Neuronal stem cell (in vitro differentiated cells): ENCODE results near the gene DMD.

Source experiments
- DNase-seq: peaks from one replicate; pipeline ENCODE4 v3.0.0-alpha.2; 2013; ENCODE audit warnings: low spot score
- H2AFZ ChIP-seq: one replicate; pipeline ENCODE4 v1.6.1; 2013; ENCODE audit warnings: mild to moderate bottlenecking, low read length, inconsistent platforms
- H2AK5ac ChIP-seq: 2 replicates; pipeline ENCODE4 v1.6.1; 2013; ENCODE audit warnings: low read depth, mild to moderate bottlenecking, inconsistent platforms, low read length, moderate library complexity, mixed read lengths
- H2BK120ac ChIP-seq: 2 replicates; pipeline ENCODE4 v1.6.1; 2013; ENCODE audit warnings: low read depth, mild to moderate bottlenecking, inconsistent platforms, low read length, moderate library complexity, mixed read lengths
- H2BK12ac ChIP-seq: one replicate; pipeline ENCODE4 v1.6.1; 2013; ENCODE audit warnings: low read length, inconsistent platforms
- H2BK15ac ChIP-seq: 2 replicates; pipeline ENCODE4 v1.6.1; 2013; ENCODE audit warnings: mild to moderate bottlenecking, low read length, inconsistent platforms, mixed read lengths
- H2BK5ac ChIP-seq: one replicate; pipeline ENCODE4 v1.6.1; 2013; ENCODE audit warnings: inconsistent platforms, mild to moderate bottlenecking, low read length, moderate library complexity
- H3K14ac ChIP-seq: one replicate; pipeline ENCODE4 v1.6.1; 2013; ENCODE audit warnings: low read length, inconsistent platforms
- H3K18ac ChIP-seq: 2 replicates; pipeline ENCODE4 v1.6.1; 2013; ENCODE audit warnings: low read length, inconsistent platforms
- H3K23ac ChIP-seq: 2 replicates; pipeline ENCODE4 v1.6.1; 2013; ENCODE audit warnings: low read depth, mild to moderate bottlenecking, mixed read lengths, low read length, inconsistent platforms; ENCODE audit not compliant: poor library complexity
- H3K27ac ChIP-seq: replicated peaks from 3 replicates; pipeline ENCODE4 v1.5.1; 2013; ENCODE audit warnings: low read length, inconsistent platforms
- H3K27me3 ChIP-seq, 3 experiments: 2 replicates each; pipeline ENCODE4 v1.6.1; 2013; ENCODE audit warnings: low read length in 3 of 3, mild to moderate bottlenecking in 2 of 3, inconsistent platforms in 1 of 3, low read depth in 1 of 3, mixed read lengths in 1 of 3, moderate library complexity in 1 of 3; ENCODE audit not compliant: control insufficient read depth in 3 of 3, insufficient read depth in 3 of 3
- H3K36me3 ChIP-seq, 2 donors: replicated peaks in 1 of 2; 2 replicates each; pipeline ENCODE4 v1.6.1; 2013; ENCODE audit warnings: low read length in 2 of 2; ENCODE audit not compliant: control insufficient read depth in 2 of 2, insufficient read depth in 2 of 2
- H3K4ac ChIP-seq: 2 replicates; pipeline ENCODE4 v1.6.1; 2013; ENCODE audit warnings: inconsistent platforms, mild to moderate bottlenecking, low read length, moderate library complexity
- H3K4me1 ChIP-seq, 2 donors: 1 replicate in 1 of 2; 2 replicates in 1 of 2; pipeline ENCODE4 v1.6.1; 2013; ENCODE audit warnings: low read length in 2 of 2, low read depth in 1 of 2; ENCODE audit not compliant: control insufficient read depth in 2 of 2, insufficient read depth in 1 of 2
- H3K4me2 ChIP-seq: one replicate; pipeline ENCODE4 v1.6.1; 2013; ENCODE audit warnings: mild to moderate bottlenecking, low read length, inconsistent platforms; ENCODE audit not compliant: insufficient read depth, poor library complexity, severe bottlenecking
- H3K4me3 ChIP-seq, 2 donors: 2 replicates each; pipeline ENCODE4 v1.5.1; 2013; ENCODE audit warnings: low read length in 2 of 2, mild to moderate bottlenecking in 2 of 2, inconsistent platforms in 1 of 2, moderate library complexity in 1 of 2
- H3K79me1 ChIP-seq: one replicate; pipeline ENCODE4 v1.6.1; 2013; ENCODE audit warnings: low read depth, mild to moderate bottlenecking, inconsistent platforms, low read length, moderate library complexity
- H3K9ac ChIP-seq: one replicate; pipeline ENCODE4 v1.6.1; 2013; ENCODE audit warnings: mild to moderate bottlenecking, low read depth, low read length, inconsistent platforms; ENCODE audit not compliant: poor library complexity
- H3K9me3 ChIP-seq, 2 donors: replicated peaks in 1 of 2; 2 replicates each; pipeline versions ENCODE3 to v1.6.1; 2013; ENCODE audit warnings: low read length in 2 of 2, mild to moderate bottlenecking in 2 of 2, inconsistent platforms in 1 of 2, low read depth in 1 of 2, mixed read lengths in 1 of 2, moderate library complexity in 1 of 2; ENCODE audit not compliant: control insufficient read depth in 2 of 2, insufficient read depth in 1 of 2
- H4K8ac ChIP-seq: one replicate; pipeline ENCODE4 v1.6.1; 2013; ENCODE audit warnings: low read depth, mild to moderate bottlenecking, inconsistent platforms, low read length, moderate library complexity
- H4K91ac ChIP-seq: one replicate; pipeline ENCODE4 v1.6.1; 2013; ENCODE audit warnings: low read length, low read depth, mild to moderate bottlenecking, inconsistent platforms; ENCODE audit not compliant: poor library complexity
- WGBS, 2 donors: extraction: QIAGEN DNeasy Blood & Tissue Kit; methylation state at CpG; one replicate each; pipeline ENCODE4 v1.1.7; 2013; ENCODE audit warnings: missing lambda C conversion rate in 2 of 2, mixed read lengths in 1 of 2; ENCODE audit not compliant: insufficient read length in 2 of 2, insufficient replicate concordance in 1 of 2; ENCODE audit errors: extremely low coverage in 2 of 2; 5-methylcytosine and 5-hydroxymethylcytosine counted together

Gene DMD

GRCh38 chrX:32137525-32137924 is 1073.8 kb downstream of the DMD start:
- Histone ChIP-seq H2AK5ac (no peak overlapping the region), H4K91ac (no peak overlapping the region), H2BK120ac (no peak overlapping the region), H3K9me3 (no peaks in the 10 kb centered on the region), H4K8ac (no peak overlapping the region), H2BK5ac (no peak overlapping the region), H3K4me1 (no peaks in the 10 kb centered on the region), H2BK12ac (no peak overlapping the region), H3K4me2 (no peak overlapping the region), H2BK15ac (no peak overlapping the region), H3K4me3 (no peak overlapping the region), H3K18ac (no peak overlapping the region), H3K27me3 (no peaks in the 10 kb centered on the region), H3K27ac (no peak overlapping the region), H3K9ac (no peak overlapping the region), H3K79me1 (peaks cover 2% of the 10 kb centered on the region), H3K23ac (no peak overlapping the region), H3K14ac (no peak overlapping the region), H2AFZ (no peak overlapping the region), H3K36me3 (no peaks in the 10 kb centered on the region), H3K4ac (no peak overlapping the region)
- no CpG with 5 or more reads among the region's 2 CpGs for WGBS, 2 donors
- peak; percentile 9 for DNase-seq

DNA sequence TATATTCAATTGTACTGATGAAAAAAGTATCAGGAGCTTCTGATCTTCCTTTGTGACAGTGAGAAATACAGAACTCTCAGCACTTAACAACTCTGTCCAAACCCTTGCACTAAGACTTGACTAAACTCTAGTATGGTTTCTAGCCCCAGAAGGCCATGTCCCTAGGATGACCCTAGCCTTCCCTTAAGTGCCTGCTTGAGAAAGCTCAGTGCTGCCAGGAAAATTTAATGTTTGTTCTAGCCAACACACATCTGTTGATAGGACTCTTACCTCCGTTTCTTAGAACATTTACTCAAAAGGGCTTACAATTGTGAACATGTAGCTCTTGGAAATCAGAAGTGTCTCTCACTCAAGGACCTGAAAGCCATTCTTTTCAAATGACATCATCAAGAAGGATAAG is 1084.4 kb downstream of the DMD start:
- Histone ChIP-seq H3K4me1 (peaks cover 0 to 6% of the 10 kb centered on the region in 2 donors), H3K18ac (no peak overlapping the region), H2BK12ac (no peak overlapping the region), H3K4me3 (no peak overlapping the region), H3K36me3 (no peaks in the 10 kb centered on the region), H3K9me3 (no peaks in the 10 kb centered on the region), H3K23ac (no peak overlapping the region), H3K27me3 (no peaks in the 10 kb centered on the region), H2AK5ac (no peak overlapping the region), H3K9ac (no peak overlapping the region), H3K79me1 (no peaks in the 10 kb centered on the region), H3K4me2 (no peak overlapping the region), H2BK5ac (no peak overlapping the region), H2AFZ (no peak overlapping the region), H3K14ac (no peak overlapping the region), H2BK120ac (no peak overlapping the region), H4K91ac (no peak overlapping the region), H3K4ac (no peak overlapping the region), H4K8ac (no peak overlapping the region), H3K27ac (no peak overlapping the region), H2BK15ac (no peak overlapping the region)
- WGBS, 2 donors, result no CpG with 5 or more reads among the region's 1 CpG
- DNase-seq, result no peak

DNA sequence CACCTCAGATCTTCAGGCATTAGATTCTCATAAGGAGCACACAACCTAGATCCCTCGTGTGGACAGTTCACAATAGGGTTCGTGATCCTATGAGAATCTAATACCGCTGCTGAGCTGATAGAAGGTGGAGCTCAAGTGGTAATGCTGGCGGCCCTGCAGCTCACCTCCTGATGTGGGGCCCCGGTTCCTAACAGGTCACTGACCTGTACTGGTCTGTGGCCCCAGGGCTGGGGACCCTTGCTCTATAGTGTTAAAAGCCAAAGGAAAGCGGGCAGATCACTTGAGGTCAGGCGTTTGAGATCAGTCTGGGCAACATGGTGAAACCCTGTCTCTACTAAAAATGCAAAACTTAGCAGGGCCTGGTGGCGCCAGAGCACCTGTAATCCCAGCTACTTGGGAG is 1092.5 kb downstream of the DMD start:
- Histone ChIP-seq H3K4ac (no peak overlapping the region), H3K14ac (no peak overlapping the region), H3K27ac (no peak overlapping the region), H2BK120ac (no peak overlapping the region), H3K36me3 (no peaks in the 10 kb centered on the region), H3K4me2 (no peak overlapping the region), H3K27me3 (no peaks in the 10 kb centered on the region), H2BK12ac (no peak overlapping the region), H4K91ac (no peak overlapping the region), H2BK15ac (no peak overlapping the region), H3K79me1 (no peaks in the 10 kb centered on the region), H3K23ac (no peak overlapping the region), H3K18ac (no peak overlapping the region), H3K4me3 (no peak overlapping the region), H3K9me3 (peaks cover 0 to 6% of the 10 kb centered on the region in 2 donors), H3K9ac (no peak overlapping the region), H2AK5ac (no peak overlapping the region), H2AFZ (no peak overlapping the region), H4K8ac (no peak overlapping the region), H3K4me1 (peaks cover 0 to 9% of the 10 kb centered on the region in 2 donors), H2BK5ac (no peak overlapping the region)
- DNase-seq, result no peak
- WGBS, 2 donors, result no CpG with 5 or more reads among the region's 8 CpGs

DNA sequence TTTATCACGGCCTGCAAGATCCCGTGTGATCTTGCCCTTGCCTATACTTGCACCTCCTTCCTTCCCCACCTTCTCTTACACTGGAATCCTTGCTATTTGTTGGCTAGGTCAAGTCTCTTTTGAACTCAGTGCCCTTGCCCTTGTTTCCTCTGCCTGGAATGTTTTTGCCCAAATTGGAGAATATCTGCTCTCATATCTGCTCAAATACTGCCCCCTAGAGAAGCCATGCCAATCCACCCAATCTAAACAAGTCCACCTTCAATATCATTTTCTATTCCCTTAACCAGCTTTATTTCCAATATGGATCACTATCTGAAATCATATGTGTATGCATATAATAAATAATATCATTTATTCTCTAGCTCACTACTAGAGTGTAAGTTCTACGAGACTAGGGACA is 1095.3 kb downstream of the DMD start:
- Histone ChIP-seq H2AK5ac (no peak overlapping the region), H2AFZ (no peak overlapping the region), H3K18ac (no peak overlapping the region), H3K23ac (no peak overlapping the region), H3K27me3 (no peaks in the 10 kb centered on the region), H3K4me3 (no peak overlapping the region), H2BK15ac (no peak overlapping the region), H3K27ac (no peak overlapping the region), H4K8ac (no peak overlapping the region), H3K9ac (no peak overlapping the region), H3K4ac (no peak overlapping the region), H3K79me1 (no peaks in the 10 kb centered on the region), H3K9me3 (peaks cover 0 to 11% of the 10 kb centered on the region in 2 donors), H3K36me3 (no peaks in the 10 kb centered on the region), H4K91ac (no peak overlapping the region), H2BK5ac (no peak overlapping the region), H3K14ac (no peak overlapping the region), H3K4me2 (no peak overlapping the region), H2BK120ac (no peak overlapping the region), H3K4me1 (peaks cover 0 to 3% of the 10 kb centered on the region in 2 donors), H2BK12ac (no peak overlapping the region)
- no CpG with 5 or more reads among the region's 3 CpGs for WGBS, 2 donors
- no peak for DNase-seq
